ENCODE results near the gene IL3.
"Not testable (repeated sequence)": the region's sequence is repeated elsewhere in the genome, so short reads cannot be mapped to it uniquely, and the experiment has no call there.

IL3 gene

DNA sequence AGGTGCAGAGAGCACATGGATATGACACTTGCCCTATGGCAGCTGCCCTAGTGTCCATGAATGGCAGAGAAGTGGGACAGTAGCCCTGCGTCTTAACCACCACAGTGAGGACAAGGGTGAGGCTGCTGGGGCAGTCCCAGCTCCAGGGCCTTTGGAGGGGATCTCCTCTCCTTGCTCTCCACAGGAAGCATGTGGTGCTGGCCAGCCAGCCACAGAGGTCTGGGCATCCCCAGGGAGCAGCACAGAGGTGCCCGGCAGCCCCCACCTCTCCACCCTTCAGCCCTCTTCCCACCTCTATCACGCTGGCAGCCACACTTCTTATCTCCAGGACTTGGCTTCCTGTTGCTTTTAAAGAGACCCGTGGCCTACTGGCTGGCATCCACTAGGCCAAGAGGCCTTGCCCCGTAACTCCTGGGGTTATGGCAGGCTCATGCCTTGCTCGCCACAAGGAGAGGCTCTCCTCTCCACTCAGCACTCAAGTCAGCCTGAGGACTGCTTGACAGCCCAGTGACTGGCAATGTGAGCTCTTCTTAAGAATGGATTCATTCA, 35.0 kb downstream of the IL3 start:
- DNase-seq = no peak

DNA sequence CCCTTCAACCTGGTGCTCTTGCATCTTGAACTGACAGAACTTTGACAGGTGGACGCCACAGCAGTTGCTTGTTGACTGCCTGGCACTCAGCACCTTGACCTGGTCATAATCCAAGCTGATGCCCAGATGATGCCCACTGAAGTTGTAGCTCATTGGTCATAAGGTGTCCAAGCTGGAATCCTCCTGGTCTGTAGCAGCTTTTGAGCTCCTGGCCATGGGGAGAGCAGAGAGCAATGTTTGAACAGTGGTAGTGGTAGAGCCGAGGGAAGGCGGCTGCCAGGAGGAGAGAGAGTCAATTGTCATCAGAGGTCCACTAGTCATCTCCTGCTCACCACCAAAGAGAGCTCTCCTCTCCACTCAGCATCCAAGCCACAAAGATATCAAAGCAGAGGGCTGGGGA, 36.4 kb downstream of the IL3 start:
- DNase-seq = no peak

DNA sequence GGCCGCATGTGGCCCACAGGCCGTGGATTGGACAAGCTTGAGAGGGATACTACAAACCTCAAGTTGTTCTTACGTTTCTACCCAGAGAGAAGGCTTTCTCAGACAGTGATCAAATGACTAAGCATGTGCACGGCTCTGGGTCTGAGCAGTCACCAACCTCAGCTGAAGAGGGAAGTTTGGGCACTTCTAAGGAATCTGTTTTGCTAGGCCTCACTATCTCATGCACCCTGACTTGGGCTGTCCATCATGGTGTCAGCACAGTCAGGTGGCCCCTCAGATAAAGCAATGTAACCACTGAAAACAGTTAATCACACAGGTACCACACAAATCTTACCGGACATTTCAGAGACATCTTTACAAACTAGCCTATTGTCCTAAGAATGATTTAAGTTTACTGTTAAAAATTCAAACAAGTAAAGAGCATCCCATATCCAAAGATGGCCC, 37.7 kb downstream of the IL3 start:
- no peak for DNase-seq

DNA sequence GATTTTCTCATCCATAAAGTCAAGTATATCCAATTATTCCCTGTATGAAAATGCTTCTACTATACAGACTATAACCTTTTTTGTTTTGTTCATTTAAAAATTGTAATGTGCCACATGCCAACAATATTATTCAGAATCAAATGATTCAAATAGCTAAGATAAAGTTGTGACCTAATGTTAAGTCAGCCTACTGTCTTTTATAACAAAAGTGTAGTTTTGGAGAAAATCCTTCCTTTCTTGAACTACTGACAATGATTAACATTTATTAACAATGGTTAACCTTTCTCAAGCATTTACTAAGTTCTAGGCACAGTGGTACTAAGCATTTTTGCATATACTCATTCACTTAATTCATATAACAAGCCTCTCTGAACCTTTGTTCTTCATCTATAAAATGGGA, 38.2 kb downstream of the IL3 start:
- DNase-seq = no peak

DNA sequence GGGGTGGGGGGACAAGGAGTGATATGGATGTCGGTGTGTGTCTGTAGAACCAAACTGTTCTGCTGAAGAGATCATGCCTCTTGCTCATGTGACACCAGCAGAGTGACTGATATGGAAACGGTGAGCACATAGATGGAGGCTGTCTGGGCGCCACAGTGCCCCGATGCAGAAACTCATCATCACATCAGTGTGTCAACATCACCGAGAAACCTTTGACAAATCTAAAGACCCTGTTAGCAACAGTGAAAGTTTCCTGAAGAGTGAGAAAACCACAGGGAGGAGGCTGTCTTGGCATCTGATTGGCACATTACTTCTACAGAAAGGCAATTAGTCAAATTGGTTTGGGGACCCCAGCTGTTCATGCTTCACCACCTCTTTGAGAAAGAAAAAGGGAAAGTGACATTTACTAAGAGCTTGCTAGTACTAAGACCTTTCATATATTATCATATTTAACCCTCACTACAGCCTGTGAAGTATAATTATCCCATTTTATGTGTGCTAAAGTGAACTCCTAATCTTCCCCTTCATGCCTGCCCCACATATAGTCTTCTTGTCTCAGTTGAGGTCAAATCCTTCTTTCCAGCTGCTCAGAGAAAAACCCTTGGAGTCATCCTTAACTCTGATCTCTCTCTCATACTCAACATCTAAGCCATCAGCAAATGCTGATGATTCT, 38.8 kb downstream of the IL3 start:
- DNase-seq = no peak

DNA sequence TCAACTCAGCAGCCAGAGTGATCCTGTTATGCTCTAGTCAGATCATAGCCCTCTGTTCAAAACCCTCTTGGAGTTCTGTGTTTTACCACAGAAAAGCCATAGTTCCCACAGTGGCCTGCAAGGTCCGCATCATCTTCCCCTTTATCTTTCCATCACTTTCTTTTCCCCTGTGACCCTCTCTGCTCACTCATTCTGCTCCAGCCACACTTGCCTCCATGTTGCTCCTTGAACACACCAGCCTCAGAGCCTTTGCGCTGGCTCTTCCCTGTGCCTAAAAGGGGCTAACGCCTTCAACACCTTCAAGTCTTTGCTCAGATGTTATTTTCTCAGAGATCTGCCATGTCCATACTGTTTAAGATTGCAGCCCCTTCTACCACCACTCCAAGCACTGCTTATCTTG, 39.5 kb downstream of the IL3 start:
- no peak for DNase-seq

DNA sequence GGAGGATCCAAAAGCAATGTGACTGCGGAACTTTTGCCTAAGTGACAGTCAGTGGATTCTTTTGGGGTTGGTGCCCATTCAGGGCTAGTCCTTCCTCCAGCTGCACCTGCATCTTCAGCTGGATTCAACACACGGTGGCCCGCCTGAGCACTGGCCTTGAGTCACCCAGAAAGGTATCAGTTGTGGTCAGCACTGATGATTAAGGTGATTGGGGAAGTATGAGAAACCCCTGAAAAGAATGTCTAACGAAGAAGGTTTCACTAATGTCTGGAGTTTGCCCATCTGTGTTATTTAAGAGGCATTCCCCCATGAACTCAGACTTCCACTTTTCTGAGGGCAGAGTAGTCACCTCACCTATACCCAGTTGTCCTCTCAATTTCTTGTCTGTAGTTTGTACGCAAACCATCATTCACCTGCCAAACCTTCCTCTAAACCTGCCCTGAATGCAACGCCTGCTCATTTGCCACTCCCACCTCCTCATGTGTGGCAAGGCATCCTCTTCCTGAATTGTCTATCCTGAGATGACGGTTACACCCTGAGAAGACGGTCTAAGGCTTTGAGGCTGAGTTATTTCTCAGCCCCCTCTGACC, 40.3 kb downstream of the IL3 start:
- DNase-seq = no peak

DNA sequence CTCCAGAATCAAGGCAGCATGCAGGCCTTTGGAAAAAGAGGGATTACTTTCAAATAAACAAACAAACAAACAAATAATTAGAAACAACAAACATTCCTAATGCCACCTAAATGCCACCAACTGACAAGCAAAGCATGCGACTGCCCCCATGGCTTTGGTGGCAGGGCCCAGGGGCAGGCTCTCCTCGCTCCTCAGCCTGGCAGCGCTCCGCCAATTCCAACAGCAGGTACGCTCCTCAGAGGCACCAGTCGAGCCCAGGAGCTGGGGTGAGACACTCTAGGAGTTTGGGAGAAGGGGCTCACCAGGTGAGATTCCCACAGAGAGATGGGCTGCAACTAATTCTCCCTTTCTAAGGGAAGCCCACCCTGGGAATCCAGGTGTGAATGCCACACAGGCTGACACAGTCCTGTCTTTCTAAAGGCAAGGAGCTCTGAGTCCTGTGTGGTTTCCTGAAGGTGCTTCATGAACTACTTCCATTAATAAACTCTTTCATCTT, 41.0 kb downstream of the IL3 start:
- no peak for DNase-seq

DNA sequence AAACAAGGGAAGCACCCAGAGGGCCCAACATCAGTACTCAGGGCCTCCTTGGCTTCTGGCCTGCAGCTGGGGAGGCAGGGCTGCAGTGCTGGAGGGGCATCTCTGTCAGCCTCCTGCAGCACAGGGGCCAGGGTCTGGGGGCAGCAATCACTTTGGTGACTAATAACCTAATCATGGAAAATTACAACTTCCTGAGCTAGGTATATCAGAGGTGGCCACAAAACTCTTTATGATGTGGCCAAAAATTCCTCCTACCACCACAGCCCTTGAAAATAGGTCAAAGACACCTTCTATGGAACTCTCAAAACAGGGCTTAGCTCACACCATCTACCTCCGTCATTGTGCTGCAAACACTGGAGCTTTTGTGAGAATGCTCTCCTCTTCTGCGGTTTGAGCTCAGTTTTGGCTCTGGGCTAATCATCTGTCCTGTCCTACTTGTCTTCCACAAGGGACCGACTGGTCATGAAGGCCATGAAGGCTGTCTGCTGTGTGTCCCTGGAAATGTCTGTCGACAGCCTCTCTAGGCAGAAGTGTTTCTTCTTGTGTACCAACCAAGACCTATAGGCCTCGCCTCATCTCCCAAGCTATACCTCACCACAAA, 41.7 kb downstream of the IL3 start:
- DNase-seq = no peak

DNA sequence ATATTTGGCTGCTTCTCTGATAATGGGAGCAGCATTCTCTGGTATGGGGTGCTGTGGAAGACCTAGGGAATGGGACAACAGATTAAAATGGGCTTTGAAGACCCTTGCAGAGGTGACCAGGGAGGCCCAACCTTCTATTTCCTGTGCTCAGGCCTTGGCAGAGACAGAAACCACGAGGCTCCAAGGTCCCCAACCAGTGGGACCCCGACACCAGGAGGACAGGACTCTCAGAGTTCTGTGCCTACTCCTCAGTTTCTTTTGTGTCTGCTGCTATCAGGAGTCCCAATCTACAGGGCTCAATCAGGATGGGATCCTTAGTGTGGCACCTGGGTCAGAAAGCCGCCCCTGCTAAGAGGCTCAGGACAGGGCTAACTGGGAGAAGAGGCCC, 42.5 kb downstream of the IL3 start:
- no peak for DNase-seq

DNA sequence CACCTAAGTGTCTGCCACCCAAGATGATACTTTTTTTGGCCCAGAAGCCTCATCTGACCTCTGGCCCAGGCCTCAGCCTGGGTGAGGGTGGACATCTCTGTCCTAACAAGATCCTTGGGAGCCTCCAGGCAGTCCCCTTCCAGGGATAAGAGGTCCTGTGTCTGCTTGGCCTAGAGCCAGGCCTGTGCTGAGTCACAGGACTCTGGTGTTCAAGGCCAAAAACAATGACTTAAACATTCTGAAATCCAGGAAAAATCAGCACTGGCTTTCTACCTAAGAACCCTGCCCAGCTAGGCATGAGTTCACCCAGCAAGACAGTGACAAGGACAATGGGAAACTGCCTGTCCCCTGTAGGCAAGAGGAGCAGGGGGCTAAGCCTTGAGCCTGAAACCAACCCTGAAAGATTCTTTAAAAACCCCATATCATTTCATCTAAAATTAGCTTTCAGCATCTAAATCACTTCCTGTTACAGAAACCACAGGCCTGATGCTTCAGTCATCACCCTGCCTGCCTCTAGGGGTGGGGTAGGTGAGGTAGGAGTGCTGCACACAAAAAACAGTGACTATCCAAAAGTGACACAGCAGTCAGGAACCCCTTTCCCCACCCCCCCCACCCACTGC, 43.0 kb downstream of the IL3 start:
- peak; percentile 59 for DNase-seq

DNA sequence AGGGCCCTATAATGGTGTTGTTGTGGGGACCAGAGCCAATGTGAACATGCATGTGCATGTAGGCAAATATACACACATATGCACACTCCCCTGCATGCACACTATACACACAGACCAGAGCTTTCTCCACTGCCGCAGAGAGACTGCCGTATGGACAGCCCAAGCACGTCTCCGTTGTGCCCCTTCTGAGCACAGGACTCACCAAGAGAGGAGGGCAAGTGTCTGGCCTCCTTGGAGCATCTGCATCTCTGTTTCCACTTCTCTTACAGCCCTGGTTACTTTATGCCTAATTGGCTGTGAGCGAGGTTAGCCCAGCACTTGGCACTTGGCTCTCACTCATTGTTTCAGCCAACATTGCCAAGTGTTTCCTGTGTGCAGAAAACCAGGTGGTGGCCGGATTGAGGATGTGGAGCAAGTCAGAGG, 43.5 kb downstream of the IL3 start:
- DNase-seq = no peak

DNA sequence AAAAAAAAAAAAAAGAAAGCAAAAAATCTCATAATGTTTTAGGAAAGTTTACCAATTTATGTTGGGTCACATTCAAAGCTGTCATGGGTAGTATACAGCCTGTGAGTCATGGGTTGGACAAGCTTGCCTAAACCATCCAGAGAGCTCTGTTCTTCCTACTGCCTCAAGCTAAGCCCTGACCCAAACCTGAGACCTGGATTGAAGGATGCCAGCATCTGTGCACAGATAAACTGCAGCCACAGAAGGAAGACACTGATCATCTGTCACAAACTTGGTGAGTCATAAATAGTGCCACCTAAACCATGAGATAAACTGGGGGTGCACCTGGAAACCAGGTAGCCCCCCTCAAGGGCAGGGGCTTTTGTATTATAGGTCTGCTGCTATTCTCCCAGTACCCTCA, 44.1 kb downstream of the IL3 start:
- DNase-seq = no peak

DNA sequence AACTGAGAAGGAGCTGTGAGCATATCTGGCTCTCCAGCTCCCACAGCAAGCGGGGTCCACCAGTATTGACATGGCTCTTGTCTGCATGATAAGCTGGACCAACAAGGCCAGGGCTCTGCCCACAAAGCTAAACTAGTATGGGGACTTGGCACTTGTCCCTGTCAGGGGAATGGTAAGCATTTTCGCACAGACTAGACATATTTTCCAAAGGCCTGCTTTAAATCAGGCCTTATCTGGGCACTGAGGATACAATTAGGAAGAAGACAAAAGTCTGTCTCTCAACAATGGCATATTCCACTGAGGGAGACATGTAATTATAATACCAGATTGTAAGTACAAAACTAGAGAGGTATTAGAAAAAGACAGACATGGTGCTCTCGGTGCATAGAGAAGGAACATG, 45.2 kb downstream of the IL3 start:
- no peak for DNase-seq

DNA sequence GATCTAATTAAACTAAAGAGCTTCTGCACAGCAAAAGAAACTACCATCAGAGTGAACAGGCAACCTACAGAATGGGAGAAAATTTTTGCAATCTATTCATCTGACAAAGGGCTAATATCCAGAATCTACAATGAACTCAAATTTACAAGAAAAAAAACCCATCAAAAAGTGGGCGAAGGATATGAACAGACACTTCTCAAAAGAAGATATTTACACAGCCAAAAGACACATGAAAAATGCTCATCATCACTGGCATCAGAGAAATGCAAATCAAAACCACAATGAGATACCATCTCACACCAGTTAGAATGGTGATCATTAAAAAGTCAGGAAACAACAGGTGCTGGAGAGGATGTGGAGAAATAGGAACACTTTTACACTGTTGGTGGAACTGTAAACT, 48.0 kb downstream of the IL3 start:
- not testable (repeated sequence) for DNase-seq

DNA sequence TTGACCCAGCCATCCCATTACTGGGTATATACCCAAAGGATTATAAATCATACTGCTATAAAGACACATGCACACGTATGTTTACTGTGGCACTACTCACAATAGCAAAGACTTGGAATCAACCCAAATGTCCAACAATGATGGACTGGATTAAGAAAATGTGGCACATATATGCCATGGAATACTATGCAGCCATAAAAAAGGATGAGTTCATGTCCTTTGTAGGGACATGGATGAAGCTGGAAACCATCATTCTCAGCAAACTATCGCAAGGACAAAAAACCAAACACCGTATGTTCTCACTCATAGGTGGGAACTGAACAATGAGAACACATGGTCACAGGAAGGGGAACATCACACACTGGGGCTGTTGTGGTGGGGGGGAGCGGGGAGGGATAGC, 48.5 kb downstream of the IL3 start:
- not testable (repeated sequence) for DNase-seq

DNA sequence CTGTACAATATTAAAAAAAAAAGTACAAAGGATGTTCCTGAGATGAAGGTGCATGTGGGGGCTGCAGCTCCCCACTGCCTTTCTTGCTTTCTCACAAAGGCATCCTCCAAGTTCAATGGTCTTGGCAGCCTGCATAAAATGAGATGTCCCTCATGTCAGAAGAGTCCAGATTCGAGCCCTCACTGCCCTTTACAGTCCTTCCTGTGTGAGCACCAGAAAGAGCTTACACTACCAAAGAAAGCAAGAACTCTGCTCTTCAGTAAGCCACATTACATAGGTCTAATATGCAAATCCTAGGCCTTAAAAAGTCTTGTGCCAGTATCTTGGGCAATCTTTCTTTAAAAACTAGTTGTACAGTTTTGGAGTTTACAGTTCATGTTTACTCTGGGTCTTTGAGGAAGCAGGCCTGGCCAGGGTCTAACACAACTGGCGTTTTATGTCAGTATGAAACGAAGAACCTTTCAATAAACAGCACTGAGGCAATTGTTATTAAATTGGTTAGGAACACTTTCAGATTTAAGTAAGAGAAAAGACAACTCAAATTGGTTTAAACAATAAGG, 49.1 kb downstream of the IL3 start:
- no peak for DNase-seq

DNA sequence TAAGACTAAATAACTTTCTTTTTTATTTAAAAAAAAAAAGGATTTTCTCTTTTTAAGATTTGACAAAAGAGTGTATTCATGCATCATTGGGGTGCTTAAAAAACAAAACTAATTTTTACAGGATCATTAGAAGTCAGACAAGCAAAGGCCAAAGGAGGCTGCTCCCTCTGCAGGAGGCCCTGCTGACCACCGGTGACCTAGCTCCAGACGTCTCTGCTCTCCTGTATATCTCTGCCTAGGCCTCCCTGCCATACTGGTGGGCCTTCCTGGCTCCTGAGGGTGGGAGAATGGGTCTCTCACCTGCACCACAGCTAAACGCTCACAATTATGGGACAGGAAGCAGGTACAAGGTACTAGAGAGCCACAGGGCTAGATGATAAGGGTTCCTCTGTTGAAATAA, 49.7 kb downstream of the IL3 start:
- DNase-seq = no peak

DNA sequence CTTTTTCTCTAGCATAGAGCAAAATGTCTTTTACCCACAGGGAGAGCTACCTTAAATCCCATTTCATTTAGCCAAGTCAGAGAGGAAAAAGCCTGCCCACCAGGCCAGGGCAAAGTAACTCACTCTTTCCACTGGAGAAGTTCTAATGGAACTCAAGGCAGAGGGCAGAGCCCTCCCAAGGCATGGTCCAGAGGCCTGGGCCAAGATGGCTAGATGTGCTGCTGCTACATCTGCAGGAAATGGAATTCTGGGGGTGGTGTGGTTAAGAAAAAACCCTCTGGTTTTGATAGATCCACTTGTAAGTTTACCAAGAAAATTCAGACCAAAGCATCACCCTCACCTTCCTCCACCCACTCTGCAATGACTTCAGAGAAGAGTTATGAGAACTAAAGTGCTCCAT, 50.5 kb downstream of the IL3 start:
- DNase-seq = no peak

DNA sequence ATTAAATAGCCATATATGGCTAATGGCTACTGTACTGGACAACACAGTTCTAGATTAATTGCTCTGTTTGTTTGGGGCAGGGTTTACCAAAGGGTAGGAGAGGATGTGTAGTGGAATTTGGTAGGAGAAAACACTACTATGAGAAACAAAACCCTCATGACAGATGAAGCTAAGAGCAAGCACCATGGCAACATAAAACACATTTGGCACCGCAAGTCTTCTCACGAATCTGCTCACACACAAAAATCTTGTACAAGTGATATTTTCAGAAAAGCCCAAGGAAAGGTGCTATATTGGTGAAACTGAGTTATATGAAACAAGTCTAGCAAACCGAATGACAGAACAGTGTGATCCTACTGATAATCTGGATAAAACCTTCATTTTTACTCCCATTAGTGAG, 51.7 kb downstream of the IL3 start:
- DNase-seq = no peak
